NCI-H1105 treated with DMSO at 0.1 percent for 48 hours (cell line): ENCODE measurements around the gene ZIC4.

ENCODE experiments used
- DNase-seq: peaks from one replicate; lab custom pipeline; 2025; lab: John Stamatoyannopoulos, UW

ZIC4 gene

GRCh38 chr3:147417551-147418295, 11.4 kb upstream of the ZIC4 start:
- no peak for DNase-seq

- no peak for DNase-seq
Observed at GRCh38 chr3:147416931-147417330, 10.6 kb upstream of the ZIC4 start.

GRCh38 chr3:147415874-147416273, 9.5 kb upstream of the ZIC4 start:
- no peak for DNase-seq

- DNase-seq = no peak
Observed at GRCh38 chr3:147415286-147415685, 8.9 kb upstream of the ZIC4 start.

GRCh38 chr3:147414390-147415138, 8.2 kb upstream of the ZIC4 start:
- DNase-seq = no peak

- DNase-seq = no peak
Observed at GRCh38 chr3:147413686-147414389, 7.5 kb upstream of the ZIC4 start.

- DNase-seq = no peak
Observed at GRCh38 chr3:147412917-147413685, 6.8 kb upstream of the ZIC4 start.

GRCh38 chr3:147412261-147412916, 6.0 kb upstream of the ZIC4 start:
- DNase-seq = no peak

GRCh38 chr3:147411815-147412241, 5.5 kb upstream of the ZIC4 start:
- no peak for DNase-seq

GRCh38 chr3:147411238-147411814, 5.0 kb upstream of the ZIC4 start:
- DNase-seq = peak; percentile 68

- peak; percentile 50 for DNase-seq
Observed at GRCh38 chr3:147410526-147411237, 4.3 kb upstream of the ZIC4 start.

GRCh38 chr3:147410116-147410525, 3.8 kb upstream of the ZIC4 start:
- DNase-seq = no peak

- DNase-seq = no peak
Observed at GRCh38 chr3:147409143-147410115, 3.1 kb upstream of the ZIC4 start, which contains the start of gene ZIC1. Gene ZIC1 (plus strand): TSS chr3:147409365. CDS start chr3:147410113, 748 bp downstream.

- no peak for DNase-seq
Observed at GRCh38 chr3:147408188-147409100, 2.1 kb upstream of the ZIC4 start.

GRCh38 chr3:147407498-147408187, 1.3 kb upstream of the ZIC4 start:
- DNase-seq = no peak

- no peak for DNase-seq
Observed at GRCh38 chr3:147407114-147407497, 763 bp upstream of the ZIC4 start.

- no peak for DNase-seq
Observed at GRCh38 chr3:147405231-147406027, 914 bp downstream of the ZIC4 start.
